ENCODE data around the gene BATF3.

BATF3 gene

GRCh38 chr1:212684521-212685090 is 15.0 kb downstream of the BATF3 start:
- no peak for DNase-seq (ENCODE audit: low spot score)

- no peak for DNase-seq (ENCODE audit: low spot score)
Measured at GRCh38 chr1:212684076-212684475, 15.6 kb downstream of the BATF3 start.

DNA sequence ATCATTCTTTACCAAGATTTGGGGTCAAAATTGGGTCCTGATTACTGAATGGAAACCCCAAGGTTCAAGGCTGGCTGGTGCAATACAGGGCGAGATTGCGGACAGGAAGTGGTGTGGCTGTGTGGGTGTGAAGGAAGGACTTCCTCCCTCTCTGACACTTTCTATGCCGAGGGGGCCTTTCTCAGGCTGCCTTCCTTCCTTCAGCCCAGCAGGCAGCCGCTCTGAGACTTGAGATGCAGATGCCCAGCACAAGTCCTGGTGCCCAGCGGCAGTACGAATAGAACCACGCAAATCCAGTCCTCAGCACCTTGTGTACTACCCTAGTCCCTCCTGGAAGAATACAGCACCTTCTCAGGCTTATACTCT is 16.3 kb downstream of the BATF3 start:
- no peak for DNase-seq (ENCODE audit: low spot score)

GRCh38 chr1:212680680-212681389 is 18.8 kb downstream of the BATF3 start:
- DNase-seq (ENCODE audit: low spot score) = no peak

DNA sequence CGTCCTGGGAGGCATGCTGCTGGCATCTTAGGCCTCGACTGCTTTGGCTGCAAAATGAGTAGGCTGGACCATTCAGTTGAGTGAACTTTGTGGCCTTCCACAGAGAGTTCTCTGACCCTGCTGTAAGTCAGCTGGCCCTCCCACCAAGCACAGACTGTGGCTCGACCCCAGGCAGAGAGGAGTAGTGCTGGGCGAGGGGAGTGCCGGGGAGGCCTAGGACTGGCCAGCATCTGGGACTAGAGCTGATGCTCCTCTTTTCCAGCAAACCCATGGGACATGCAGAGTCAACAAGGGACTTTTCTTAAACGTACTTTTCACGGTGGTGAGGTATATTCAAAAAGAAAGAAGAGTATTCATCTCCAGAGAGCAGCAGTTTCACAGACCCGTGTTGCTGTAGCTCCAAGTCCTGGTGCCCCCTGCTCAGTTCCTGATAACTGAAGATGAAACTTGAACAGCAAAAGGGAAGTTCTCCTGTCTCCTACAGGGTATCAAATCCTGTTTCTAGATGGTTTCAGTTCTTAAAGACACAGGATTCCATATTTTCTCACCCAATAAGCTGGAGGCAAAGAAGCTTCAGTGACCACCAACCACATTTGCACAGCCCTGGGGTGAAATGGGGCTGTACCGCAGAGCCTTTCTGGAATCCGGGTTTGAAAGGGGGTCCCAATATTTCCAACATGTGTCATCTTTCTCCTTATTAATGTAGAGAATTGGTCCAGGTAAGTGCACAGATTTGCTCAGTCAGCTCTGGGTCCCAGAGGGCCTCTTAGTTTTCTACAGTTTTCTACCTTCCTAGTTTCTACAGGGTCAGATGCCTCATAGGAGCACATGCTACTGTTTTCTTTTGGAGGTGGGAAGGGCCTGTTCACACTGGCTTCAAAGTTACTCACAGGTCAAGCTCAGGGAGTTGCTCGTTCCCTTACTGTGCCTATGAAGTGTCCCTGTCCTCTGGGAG is 20.9 kb downstream of the BATF3 start:
- no peak for DNase-seq (ENCODE audit: low spot score)

DNA sequence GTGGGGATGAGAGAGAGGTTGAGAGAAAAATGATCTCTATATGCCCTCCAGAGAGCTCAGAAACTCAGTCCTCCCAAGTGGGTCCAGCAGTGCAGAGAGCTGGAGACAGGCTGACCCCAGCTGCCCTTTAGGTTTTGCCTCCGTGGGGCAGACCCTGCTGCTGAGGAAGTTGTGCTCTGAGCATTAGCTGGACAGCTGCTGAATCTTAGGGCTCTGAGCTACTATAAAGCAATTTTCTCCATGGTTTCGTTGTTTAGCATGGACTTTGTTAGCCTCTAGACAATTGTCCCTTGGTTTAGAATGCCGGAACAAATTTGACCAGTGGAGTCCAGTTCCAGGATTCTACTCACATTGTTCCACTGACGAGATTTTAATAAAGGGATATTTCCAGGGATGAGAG is 22.1 kb downstream of the BATF3 start:
- no peak for DNase-seq (ENCODE audit: low spot score)

- no peak for DNase-seq (ENCODE audit: low spot score)
Measured at GRCh38 chr1:212677136-212677535, 22.5 kb downstream of the BATF3 start.

DNA sequence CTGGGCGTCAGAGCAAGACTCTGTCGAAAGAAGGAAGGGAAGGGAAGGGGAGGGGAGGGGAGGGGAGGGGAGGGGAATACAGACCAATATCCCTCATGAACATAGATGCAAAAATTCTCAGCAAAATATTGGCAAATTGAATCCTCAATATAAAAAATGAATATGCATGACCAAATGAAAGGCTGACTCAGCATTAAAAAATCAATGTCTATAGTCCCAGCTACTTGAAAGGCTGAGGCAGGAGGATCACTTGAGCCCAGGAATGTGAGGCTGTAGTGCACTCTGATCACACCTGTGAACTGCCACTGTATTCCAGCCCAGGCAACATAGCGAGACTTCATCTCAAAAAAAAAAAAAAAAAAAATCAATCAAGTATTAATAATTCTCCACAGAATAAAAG is 24.0 kb downstream of the BATF3 start:
- no peak for DNase-seq (ENCODE audit: low spot score)

DNA sequence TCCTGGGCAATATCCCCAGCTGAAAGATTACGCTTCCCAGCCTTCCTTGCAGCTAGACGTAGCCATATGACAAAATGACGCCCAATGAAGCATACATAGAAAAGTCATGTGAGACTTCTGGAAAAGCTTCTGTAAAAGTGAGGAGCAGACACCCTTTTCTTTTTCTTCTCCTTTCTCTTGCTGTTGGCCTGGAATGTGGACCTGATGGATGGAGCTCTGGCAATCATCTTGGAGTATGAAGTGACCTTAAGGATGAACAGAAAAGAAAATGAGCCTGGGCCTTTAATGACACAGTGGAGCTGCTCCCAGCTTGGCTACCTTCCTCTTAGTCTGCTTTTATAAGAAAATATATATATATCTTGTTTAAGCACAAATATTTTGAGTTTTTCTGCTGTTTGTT is 24.8 kb downstream of the BATF3 start:
- no peak for DNase-seq (ENCODE audit: low spot score)

- peak; percentile 84 for DNase-seq (ENCODE audit: low spot score)
Measured at GRCh38 chr1:212671342-212672031, 28.2 kb downstream of the BATF3 start.

DNA sequence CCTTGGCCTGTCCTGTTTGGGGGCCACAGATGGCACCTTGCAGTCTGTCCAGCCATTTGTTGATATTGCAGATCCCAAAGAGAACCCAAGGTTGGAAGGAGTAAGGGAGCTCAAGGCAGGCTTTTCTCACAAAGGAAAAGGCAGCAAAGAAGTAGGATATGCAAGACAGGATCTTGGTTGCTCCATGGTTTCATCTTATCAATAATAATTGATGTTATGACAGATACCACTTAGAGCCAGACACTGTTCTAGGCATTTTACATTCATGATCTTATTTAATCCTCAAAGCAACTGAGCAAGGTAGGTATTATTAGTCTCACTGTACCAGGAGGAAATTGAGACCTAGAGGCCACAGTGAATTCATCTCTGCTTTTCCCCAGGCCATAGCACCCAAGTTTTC is 28.8 kb downstream of the BATF3 start:
- no peak for DNase-seq (ENCODE audit: low spot score)

GRCh38 chr1:212670301-212670700 is 29.3 kb downstream of the BATF3 start:
- no peak for DNase-seq (ENCODE audit: low spot score)

GRCh38 chr1:212669600-212669999 is 30.0 kb downstream of the BATF3 start:
- DNase-seq (ENCODE audit: low spot score) = no peak

DNA sequence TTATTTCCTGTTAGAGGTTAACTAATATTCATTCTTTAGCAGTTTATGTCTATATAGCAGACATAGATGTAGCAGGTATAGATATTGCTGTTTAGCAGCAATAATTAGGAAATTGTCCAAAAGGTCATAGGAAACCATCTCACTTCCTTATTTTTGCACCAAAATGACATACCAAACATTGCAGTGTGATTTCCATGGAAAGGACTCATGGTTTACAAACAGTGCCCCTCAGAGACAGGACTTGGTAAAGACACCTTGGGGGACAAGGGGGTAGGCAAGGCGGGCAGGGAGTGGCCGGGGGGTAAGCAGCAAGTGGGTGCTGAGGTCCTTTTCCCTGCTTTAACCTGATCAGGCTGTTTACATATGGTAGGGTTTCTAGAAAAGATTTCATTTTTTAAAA is 30.5 kb downstream of the BATF3 start:
- no peak for DNase-seq (ENCODE audit: low spot score)

GRCh38 chr1:212668477-212668876 is 31.2 kb downstream of the BATF3 start:
- DNase-seq (ENCODE audit: low spot score) = no peak

DNA sequence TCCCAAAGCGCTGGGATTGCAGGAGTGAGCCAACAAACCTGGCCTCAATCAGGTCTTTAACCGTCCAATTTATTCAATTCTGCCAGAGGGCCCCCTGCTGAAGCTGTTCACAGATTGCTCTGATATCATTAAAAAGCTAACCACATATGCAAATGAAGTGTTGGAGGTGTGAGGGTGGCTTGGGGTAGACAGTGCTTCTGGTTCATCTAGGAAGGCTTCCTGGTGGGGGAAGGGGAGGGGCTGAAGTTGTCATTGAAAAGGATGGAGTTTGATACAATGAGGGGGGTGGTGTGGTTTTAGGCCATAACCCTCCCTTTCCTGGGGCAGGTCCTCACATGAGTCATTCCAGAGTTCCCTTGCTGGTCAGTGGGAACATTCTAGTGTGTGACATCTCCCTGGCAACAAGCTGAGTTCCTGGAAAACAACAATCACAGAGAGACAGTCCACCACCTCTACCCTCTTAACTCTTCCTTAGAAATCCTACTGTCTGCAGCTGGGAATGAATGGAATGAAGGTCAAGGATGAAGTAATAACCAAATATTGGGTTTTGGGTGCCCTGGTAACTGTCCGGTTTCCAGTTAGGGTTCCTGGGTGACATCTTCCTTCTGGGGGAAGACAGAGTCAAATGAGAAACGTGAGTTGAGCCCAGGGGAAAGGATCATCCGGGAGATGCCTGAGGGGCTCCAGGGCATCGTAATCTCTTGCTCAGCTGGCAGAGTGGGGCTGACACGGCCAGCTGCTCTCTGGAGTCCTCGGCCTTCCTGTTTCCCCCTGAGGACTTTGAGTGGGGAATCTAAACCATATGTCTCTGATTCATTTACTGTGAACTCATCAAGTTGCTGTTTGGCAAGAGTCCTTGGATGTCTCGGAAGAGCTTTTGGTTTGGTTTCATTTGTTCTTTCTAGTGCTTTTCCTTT is 32.2 kb downstream of the BATF3 start:
- peak; percentile 85 for DNase-seq (ENCODE audit: low spot score)

- no peak for DNase-seq (ENCODE audit: low spot score)
Measured at GRCh38 chr1:212666116-212666775, 33.4 kb downstream of the BATF3 start.

DNA sequence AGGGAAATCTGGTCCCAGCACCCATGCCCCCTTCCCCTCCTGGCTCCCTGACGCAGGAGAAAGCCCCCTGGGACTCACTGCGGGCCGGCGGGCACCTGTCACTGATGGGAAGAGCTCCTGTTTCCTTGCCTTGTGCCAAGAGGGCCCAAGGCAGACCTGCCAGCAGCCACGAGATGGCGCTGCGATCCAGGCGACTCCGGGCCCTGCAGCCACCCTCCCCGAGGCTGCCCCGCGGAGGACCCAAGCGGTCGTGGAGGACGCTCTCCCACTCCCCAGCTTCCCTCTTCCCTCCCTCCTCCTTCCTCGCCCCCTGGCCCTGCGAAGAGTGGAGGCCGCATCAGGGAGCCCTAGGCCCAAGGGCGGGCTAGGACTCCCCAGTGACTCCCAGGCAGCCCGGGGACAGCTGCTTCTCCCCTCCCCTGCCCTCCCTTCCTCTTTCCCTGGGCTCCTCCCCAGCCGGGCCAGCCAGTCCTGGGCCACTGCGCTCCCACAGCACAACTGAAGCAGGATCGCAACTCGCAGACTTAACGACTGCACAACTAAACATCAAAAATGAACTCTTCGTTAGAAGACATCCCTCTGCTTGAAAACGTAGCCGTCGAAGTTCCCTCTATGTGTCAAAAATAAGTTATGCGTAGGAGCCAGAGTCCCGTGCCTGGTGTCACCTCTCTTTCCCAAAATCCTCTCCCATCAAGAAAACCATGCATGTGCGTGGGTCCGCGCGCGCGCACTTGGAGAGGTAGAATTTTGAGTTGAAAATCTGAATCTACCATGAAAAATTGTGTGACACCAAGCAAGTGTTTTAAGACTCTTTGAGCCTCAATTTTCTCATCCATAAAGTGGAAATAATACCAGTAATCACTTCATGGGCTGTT is 34.2 kb downstream of the BATF3 start:
- peak; percentile 71 for DNase-seq (ENCODE audit: low spot score)

- no peak for DNase-seq (ENCODE audit: low spot score)
Measured at GRCh38 chr1:212664409-212665199, 35.0 kb downstream of the BATF3 start.
